ENCODE results near the gene LDB3. TPM values are rescaled to one million over a fixed set of nuclear protein-coding genes. Genes with fewer than 3 reads are reported as not detected.

The LDB3 gene
- total and polyA plus RNA-seq, 3 donors from 2014 or later, result 2.7 to 20.3 (median 3.6) TPM

GRCh38 chr10:86755740-86756510 lies 87.6 kb downstream of the LDB3 start:
- DNase-seq, result peak; percentile 93
- Histone ChIP-seq H3K27ac (peak overlapping the region; percentile 98 to 99), H3K9me3 (no peaks in the 10 kb centered on the region), H3K27me3 (no peaks in the 10 kb centered on the region), H3K4me3 (peak overlapping the region; percentile 92 to 96), H3K4me1 (peaks cover 17% of the 10 kb centered on the region), H3K36me3 (ENCODE audit: low read depth, missing control alignments) (no peaks in the 10 kb centered on the region)
- 0 to 1% methylated on average over 1 to 63 of the region's 89 CpGs for WGBS, 2 donors
- intact Hi-C loops (cut with DNase I; ENCODE audit: low total_unique reads), result no loop called here
- no peak for TF ChIP-seq CTCF (IDR thresholded peaks at IDR 0.05)
- no peak for TF ChIP-seq POLR2A (IDR thresholded peaks at IDR 0.05)

GRCh38 chr10:86756511-86757112 lies 88.3 kb downstream of the LDB3 start, which contains the start of gene BMPR1A:
TSS of gene BMPR1A (plus strand) at chr10:86756619. CDS start at chr10:86876019, 119,400 bp downstream.
- Histone ChIP-seq H3K27ac (peak within 1 kb of the TSS; percentile 98 to 99), H3K36me3 (ENCODE audit: low read depth, missing control alignments) (no peaks in the 10 kb centered on the region), H3K27me3 (no peaks in the 10 kb centered on the region), H3K4me1 (peaks cover 22% of the 10 kb centered on the region), H3K9me3 (no peaks in the 10 kb centered on the region), H3K4me3 (peak within 1 kb of the TSS; percentile 92 to 96)
- intact Hi-C loops (cut with DNase I; ENCODE audit: low total_unique reads), result no loop called here
- WGBS, 2 donors, result 0 to 1% methylated on average over 19 to 32 of the region's 85 CpGs
- DNase-seq, result no peak
- no peak for TF ChIP-seq CTCF (IDR thresholded peaks at IDR 0.05)
- TF ChIP-seq POLR2A (IDR thresholded peaks at IDR 0.05), result no peak

- Histone ChIP-seq H3K4me1 (peaks cover 22% of the 10 kb centered on the region), H3K9me3 (no peaks in the 10 kb centered on the region), H3K27ac (peak overlapping the region; percentile 96 to 98), H3K36me3 (ENCODE audit: low read depth, missing control alignments) (no peaks in the 10 kb centered on the region), H3K27me3 (no peaks in the 10 kb centered on the region), H3K4me3 (peak overlapping the region; percentile 92 to 96)
- TF ChIP-seq POLR2A (IDR thresholded peaks at IDR 0.05), result no peak
- TF ChIP-seq CTCF (IDR thresholded peaks at IDR 0.05), result peak in 2 of 3 experiments; percentile 28 to 53
- peak; percentile 66 for DNase-seq
- WGBS, 2 donors, result 1% methylated on average over 34 to 44 of the region's 47 CpGs
- intact Hi-C loops (cut with DNase I; ENCODE audit: low total_unique reads), result no loop called here
Measured at GRCh38 chr10:86757113-86757972, 89.0 kb downstream of the LDB3 start.

GRCh38 chr10:86758189-86759072 lies 90.1 kb downstream of the LDB3 start:
- no peaks in the 10 kb centered on the region for H3K27me3 ChIP-seq
- H3K4me3 ChIP-seq, result peak overlapping the region; percentile 92 to 96
- H3K4me1 ChIP-seq, result peaks cover 28% of the 10 kb centered on the region
- H3K36me3 ChIP-seq (ENCODE audit: low read depth, missing control alignments), result no peaks in the 10 kb centered on the region
- intact Hi-C loops (cut with DNase I; ENCODE audit: low total_unique reads), result no loop called here
- peak overlapping the region; percentile 96 to 98 for H3K27ac ChIP-seq
- H3K9me3 ChIP-seq, result no peaks in the 10 kb centered on the region
- WGBS, 2 donors, result 9 to 16% methylated on average over 9 of the region's 9 CpGs
- TF ChIP-seq POLR2A (IDR thresholded peaks at IDR 0.05) (no peak), CTCF (IDR thresholded peaks at IDR 0.05) (no peak)
- no peak for DNase-seq
